HL-60 (cell line): ENCODE results near the gene USP31.

Source experiments
- TF ChIP-seq, protein P1 (sequence below): IDR thresholded peaks from one replicate; pipeline ENCODE4 v1.5.1; 2011; ENCODE audit warnings: low read length, control low read depth, inconsistent platforms; ENCODE audit not compliant: insufficient read depth
- TF ChIP-seq, protein P2 (sequence below): IDR thresholded peaks from 2 replicates; pipeline ENCODE4 v1.6.1; 2012; ENCODE audit warnings: low read depth; ENCODE audit not compliant: insufficient replicate concordance

DNA sequence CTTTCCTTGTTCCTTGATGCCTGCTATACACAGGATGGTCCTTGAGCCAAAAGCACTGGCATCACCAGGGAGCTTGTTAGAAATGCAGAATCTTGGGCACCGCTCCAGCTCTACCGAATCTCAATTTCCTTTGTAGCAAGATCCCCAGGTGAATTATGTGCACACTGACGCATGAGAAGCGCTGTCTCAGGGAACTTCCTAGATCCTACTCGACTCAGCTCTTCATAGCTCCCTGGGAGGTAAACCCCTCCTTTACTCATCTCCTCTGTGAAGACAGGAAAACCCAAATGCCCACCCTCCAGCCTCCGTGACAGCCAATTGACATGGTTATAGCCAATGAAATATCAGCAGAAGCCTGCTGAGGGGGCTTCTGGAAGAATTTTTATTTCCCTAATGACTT lies 4.1 kb downstream of the USP31 start:
- TF ChIP-seq, protein P1, sequence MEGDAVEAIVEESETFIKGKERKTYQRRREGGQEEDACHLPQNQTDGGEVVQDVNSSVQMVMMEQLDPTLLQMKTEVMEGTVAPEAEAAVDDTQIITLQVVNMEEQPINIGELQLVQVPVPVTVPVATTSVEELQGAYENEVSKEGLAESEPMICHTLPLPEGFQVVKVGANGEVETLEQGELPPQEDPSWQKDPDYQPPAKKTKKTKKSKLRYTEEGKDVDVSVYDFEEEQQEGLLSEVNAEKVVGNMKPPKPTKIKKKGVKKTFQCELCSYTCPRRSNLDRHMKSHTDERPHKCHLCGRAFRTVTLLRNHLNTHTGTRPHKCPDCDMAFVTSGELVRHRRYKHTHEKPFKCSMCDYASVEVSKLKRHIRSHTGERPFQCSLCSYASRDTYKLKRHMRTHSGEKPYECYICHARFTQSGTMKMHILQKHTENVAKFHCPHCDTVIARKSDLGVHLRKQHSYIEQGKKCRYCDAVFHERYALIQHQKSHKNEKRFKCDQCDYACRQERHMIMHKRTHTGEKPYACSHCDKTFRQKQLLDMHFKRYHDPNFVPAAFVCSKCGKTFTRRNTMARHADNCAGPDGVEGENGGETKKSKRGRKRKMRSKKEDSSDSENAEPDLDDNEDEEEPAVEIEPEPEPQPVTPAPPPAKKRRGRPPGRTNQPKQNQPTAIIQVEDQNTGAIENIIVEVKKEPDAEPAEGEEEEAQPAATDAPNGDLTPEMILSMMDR, result no peak
- TF ChIP-seq, protein P2, sequence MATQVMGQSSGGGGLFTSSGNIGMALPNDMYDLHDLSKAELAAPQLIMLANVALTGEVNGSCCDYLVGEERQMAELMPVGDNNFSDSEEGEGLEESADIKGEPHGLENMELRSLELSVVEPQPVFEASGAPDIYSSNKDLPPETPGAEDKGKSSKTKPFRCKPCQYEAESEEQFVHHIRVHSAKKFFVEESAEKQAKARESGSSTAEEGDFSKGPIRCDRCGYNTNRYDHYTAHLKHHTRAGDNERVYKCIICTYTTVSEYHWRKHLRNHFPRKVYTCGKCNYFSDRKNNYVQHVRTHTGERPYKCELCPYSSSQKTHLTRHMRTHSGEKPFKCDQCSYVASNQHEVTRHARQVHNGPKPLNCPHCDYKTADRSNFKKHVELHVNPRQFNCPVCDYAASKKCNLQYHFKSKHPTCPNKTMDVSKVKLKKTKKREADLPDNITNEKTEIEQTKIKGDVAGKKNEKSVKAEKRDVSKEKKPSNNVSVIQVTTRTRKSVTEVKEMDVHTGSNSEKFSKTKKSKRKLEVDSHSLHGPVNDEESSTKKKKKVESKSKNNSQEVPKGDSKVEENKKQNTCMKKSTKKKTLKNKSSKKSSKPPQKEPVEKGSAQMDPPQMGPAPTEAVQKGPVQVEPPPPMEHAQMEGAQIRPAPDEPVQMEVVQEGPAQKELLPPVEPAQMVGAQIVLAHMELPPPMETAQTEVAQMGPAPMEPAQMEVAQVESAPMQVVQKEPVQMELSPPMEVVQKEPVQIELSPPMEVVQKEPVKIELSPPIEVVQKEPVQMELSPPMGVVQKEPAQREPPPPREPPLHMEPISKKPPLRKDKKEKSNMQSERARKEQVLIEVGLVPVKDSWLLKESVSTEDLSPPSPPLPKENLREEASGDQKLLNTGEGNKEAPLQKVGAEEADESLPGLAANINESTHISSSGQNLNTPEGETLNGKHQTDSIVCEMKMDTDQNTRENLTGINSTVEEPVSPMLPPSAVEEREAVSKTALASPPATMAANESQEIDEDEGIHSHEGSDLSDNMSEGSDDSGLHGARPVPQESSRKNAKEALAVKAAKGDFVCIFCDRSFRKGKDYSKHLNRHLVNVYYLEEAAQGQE, result no peak
